ENCODE data around the gene MAP3K5. TPM values are rescaled to one million over a fixed set of nuclear protein-coding genes. Genes with fewer than 3 reads are reported as not detected.

MAP3K5 gene
- total and polyA plus RNA-seq, 4 donors, result 7.5 to 28.3 (median 22.8) TPM

DNA sequence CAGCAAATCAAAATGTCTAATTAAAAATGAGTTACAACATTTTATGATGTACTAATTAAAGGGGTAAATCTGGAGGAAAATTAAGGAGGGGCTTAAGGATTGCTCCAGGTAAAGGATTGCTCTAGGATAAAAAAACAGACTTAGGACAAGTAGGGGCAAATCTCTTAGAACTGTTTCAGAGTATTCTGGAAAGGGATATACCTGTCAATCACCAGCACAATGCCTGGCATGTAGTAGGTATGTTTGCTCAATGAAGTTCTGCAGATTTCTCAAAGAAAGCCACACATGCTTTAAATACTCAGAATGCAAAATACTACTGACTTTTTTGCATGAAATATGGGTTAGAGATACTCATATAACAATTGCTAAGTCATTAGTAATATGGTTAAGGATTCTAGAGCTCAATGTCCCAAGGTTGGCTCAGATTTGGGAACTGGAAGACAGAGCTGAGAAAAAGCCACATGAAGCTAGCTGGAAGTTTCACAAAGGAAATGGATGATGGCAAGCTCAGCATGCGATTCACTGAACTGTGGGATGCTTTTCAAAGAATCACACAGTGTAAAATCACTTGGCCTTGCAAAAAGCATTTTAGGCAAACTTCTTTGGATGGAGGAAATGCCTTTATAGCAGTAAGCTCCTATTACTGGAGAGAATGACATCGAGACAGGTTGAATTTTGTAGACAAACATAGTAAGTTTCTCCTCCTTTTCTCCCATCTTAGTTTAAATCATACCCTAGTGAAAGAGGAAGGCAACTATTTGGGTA lies 72.8 kb downstream of the MAP3K5 start:
- no peaks in the 10 kb centered on the region for H3K27me3 ChIP-seq (ENCODE audit: control insufficient read depth in 3 of 3, insufficient read depth in 3 of 3, low read length in 2 of 3)
- 63 to 69% methylated on average over 2 of the region's 2 CpGs for WGBS, 2 donors
- H3K4me3 ChIP-seq, result no peak overlapping the region
- peaks cover 0 to 17% (median 0%) of the 10 kb centered on the region in 5 donors for H3K4me1 ChIP-seq (ENCODE audit: control insufficient read depth in 5 of 5, insufficient read depth in 5 of 5, low read length in 5 of 5)
- no peak overlapping the region for H3K27ac ChIP-seq (ENCODE audit: low read depth in 1 of 2, low read length in 1 of 2)
- H3K9ac ChIP-seq (ENCODE audit: insufficient read depth in 1 of 2, low read length in 2 of 2), result no peak overlapping the region
- H3K9me3 ChIP-seq (ENCODE audit: control insufficient read depth in 4 of 4, insufficient read depth in 3 of 4, low read length in 3 of 4), result no peaks in the 10 kb centered on the region
- TF ChIP-seq, protein P1, sequence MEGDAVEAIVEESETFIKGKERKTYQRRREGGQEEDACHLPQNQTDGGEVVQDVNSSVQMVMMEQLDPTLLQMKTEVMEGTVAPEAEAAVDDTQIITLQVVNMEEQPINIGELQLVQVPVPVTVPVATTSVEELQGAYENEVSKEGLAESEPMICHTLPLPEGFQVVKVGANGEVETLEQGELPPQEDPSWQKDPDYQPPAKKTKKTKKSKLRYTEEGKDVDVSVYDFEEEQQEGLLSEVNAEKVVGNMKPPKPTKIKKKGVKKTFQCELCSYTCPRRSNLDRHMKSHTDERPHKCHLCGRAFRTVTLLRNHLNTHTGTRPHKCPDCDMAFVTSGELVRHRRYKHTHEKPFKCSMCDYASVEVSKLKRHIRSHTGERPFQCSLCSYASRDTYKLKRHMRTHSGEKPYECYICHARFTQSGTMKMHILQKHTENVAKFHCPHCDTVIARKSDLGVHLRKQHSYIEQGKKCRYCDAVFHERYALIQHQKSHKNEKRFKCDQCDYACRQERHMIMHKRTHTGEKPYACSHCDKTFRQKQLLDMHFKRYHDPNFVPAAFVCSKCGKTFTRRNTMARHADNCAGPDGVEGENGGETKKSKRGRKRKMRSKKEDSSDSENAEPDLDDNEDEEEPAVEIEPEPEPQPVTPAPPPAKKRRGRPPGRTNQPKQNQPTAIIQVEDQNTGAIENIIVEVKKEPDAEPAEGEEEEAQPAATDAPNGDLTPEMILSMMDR (IDR thresholded peaks at IDR 0.05; ENCODE audit: control extremely low read depth, extremely low read depth), result no peak
- no peak for ATAC-seq (ENCODE audit: insufficient read depth, low FRiP score)
- no peak for DNase-seq
- H3K36me3 ChIP-seq (ENCODE audit: control insufficient read depth in 4 of 4, insufficient read depth in 4 of 4, low read length in 4 of 4), result no peaks in the 10 kb centered on the region

DNA sequence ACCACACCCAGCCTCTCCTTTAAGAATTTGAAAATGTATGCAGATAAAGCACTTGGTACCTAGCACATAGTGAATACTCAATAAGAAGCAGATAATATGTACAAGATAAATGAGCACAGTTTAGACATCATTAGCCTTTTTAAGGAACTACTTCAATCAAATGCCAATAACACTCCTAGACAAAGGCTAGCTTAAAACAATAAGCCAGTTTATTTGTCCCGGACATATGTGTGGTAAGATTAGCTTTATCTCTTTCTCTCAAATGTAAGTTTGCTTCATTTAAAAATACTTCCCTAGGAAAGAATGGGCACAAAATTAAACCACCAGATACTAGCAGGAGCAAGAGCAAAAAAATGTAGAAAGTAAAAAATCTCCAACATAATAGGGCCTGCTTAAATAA lies 73.8 kb downstream of the MAP3K5 start:
- DNase-seq (no peak), ATAC-seq (ENCODE audit: insufficient read depth, low FRiP score) (no peak)
- Histone ChIP-seq H3K9me3 (ENCODE audit: control insufficient read depth in 4 of 4, insufficient read depth in 3 of 4, low read length in 3 of 4) (no peaks in the 10 kb centered on the region), H3K9ac (ENCODE audit: insufficient read depth in 1 of 2, low read length in 2 of 2) (no peak overlapping the region), H3K36me3 (ENCODE audit: control insufficient read depth in 4 of 4, insufficient read depth in 4 of 4, low read length in 4 of 4) (no peaks in the 10 kb centered on the region), H3K4me3 (no peak overlapping the region), H3K27me3 (ENCODE audit: control insufficient read depth in 3 of 3, insufficient read depth in 3 of 3, low read length in 2 of 3) (no peaks in the 10 kb centered on the region), H3K4me1 (ENCODE audit: control insufficient read depth in 5 of 5, insufficient read depth in 5 of 5, low read length in 5 of 5) (peaks cover 0 to 14% (median 0%) of the 10 kb centered on the region in 5 donors), H3K27ac (ENCODE audit: low read depth in 1 of 2, low read length in 1 of 2) (no peak overlapping the region)
- TF ChIP-seq, protein P1 (IDR thresholded peaks at IDR 0.05; ENCODE audit: control extremely low read depth, extremely low read depth), result no peak
- WGBS, 2 donors, result 52 to 79% methylated on average over 1 of the region's 1 CpG

DNA sequence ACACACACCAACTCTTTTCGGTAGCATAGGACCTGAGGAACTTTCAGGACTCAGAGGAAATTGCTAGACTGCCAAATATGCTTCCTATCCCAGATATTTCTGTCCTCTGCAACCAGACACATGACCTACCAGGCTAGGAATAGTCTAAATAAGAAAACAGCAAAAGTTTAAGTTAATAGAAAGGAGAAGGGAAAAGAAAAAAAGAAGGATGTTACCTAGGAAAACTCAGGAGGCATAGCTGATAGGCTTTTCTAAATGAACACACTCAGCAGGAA lies 74.6 kb downstream of the MAP3K5 start:
- Histone ChIP-seq H3K9ac (ENCODE audit: insufficient read depth in 1 of 2, low read length in 2 of 2) (peak overlapping the region in 1 of 2 donors; percentile 19), H3K36me3 (ENCODE audit: control insufficient read depth in 4 of 4, insufficient read depth in 4 of 4, low read length in 4 of 4) (no peaks in the 10 kb centered on the region), H3K4me1 (ENCODE audit: control insufficient read depth in 5 of 5, insufficient read depth in 5 of 5, low read length in 5 of 5) (peaks cover 0 to 14% (median 0%) of the 10 kb centered on the region in 5 donors), H3K27ac (ENCODE audit: low read depth in 1 of 2, low read length in 1 of 2) (peak overlapping the region in 1 of 2 donors; percentile 45), H3K27me3 (ENCODE audit: control insufficient read depth in 3 of 3, insufficient read depth in 3 of 3, low read length in 2 of 3) (no peaks in the 10 kb centered on the region), H3K9me3 (ENCODE audit: control insufficient read depth in 4 of 4, insufficient read depth in 3 of 4, low read length in 3 of 4) (no peaks in the 10 kb centered on the region), H3K4me3 (no peak overlapping the region)
- no peak for ATAC-seq (ENCODE audit: insufficient read depth, low FRiP score)
- TF ChIP-seq, protein P1 (IDR thresholded peaks at IDR 0.05; ENCODE audit: control extremely low read depth, extremely low read depth), result no peak
- peak in 1 of 3 donors; percentile 7 for DNase-seq
- WGBS, 2 donors, result 8 to 27% methylated on average over 1 of the region's 1 CpG

Data from lung (tissue), 12 donors.